Heart right ventricle (tissue), 16 donors: ENCODE results near the gene NCAM1. TPM values are rescaled to one million over a fixed set of nuclear protein-coding genes. Genes with fewer than 3 reads are reported as not detected.

Experiments used
- ATAC-seq, 8 donors: fragments of 200-7000 bp; cut with Tn5 transposase; one replicate each; pipeline ENCODE4 v1.9.1; 2020; ENCODE audit warnings: mild to moderate bottlenecking in 8 of 8, moderate library complexity in 8 of 8, moderate number of reproducible peaks in 1 of 8
- DNase-seq, 2 donors: peaks; one replicate each; pipeline ENCODE4 v3.0.0-alpha.2; 2020
- H3K27ac ChIP-seq, 10 donors: fragments of 200-600 bp; sonication (generic) in 2 of 10; one replicate each; pipeline versions ENCODE4 v1.5.0 to v1.8.0; 2020 to 2022; ENCODE audit warnings: mild to moderate bottlenecking in 3 of 10
- H3K27me3 ChIP-seq, 7 donors: fragments of 200-600 bp; one replicate each; pipeline ENCODE4 v1.8.0; 2021 to 2022; ENCODE audit warnings: mild to moderate bottlenecking in 2 of 7
- H3K36me3 ChIP-seq, 9 donors: fragments of 200-600 bp; sonication (generic) in 1 of 9; one replicate each; pipeline versions ENCODE4 v1.5.0 to v1.8.0; 2020 to 2022; ENCODE audit warnings: mild to moderate bottlenecking in 2 of 9
- H3K4me1 ChIP-seq, 9 donors: fragments of 200-600 bp; sonication (generic) in 1 of 9; one replicate each; pipeline versions ENCODE4 v1.5.0 to v1.8.0; 2020 to 2022; ENCODE audit warnings: mild to moderate bottlenecking in 4 of 9
- H3K4me3 ChIP-seq, 10 donors: fragments of 200-600 bp; sonication (generic) in 2 of 10; one replicate each; pipeline versions ENCODE4 v1.5.0 to v1.8.0; 2020 to 2022; ENCODE audit warnings: mild to moderate bottlenecking in 7 of 10, moderate library complexity in 2 of 10
- H3K9me3 ChIP-seq, 11 donors: fragments of 200-600 bp in 10 of 11; sonication (generic) in 2 of 11; one replicate each; pipeline versions ENCODE4 v1.5.0 to v1.8.0; 2013 to 2022; ENCODE audit warnings: mild to moderate bottlenecking in 2 of 11, control low read depth in 1 of 11, moderate library complexity in 1 of 11
- CTCF ChIP-seq, 9 donors: fragments of 200-600 bp; sonication (generic) in 2 of 9; IDR thresholded peaks; one replicate each; pipeline versions ENCODE4 v1.5.0 to v1.8.0; 2021 to 2022; ENCODE audit warnings: antibody characterized with exemption in 9 of 9, mild to moderate bottlenecking in 5 of 9, moderate library complexity in 1 of 9
- WGBS, 2 donors: extraction: QIAGEN DNeasy Blood & Tissue Kit; methylation state at CpG; one replicate each; pipeline ENCODE4 v1.1.7; 2013; ENCODE audit warnings: inconsistent platforms in 1 of 2; 5-methylcytosine and 5-hydroxymethylcytosine counted together
- intact Hi-C, 10 donors: fragments of 100-400 bp; cut with DNase I; formaldehyde crosslinking; loops; one replicate each; pipeline versions ENCODE4 v1.11.1 to v1.14.2; 2022
- polyA plus RNA-seq, 2 donors: library from polyadenylated mRNA; stranded (reverse); fragments of 200-250 nt; gene quantifications; one replicate each; pipeline ENCODE4 v1.2.3, GENCODE V29; 2013
- total RNA-seq, 10 donors: library from RNA; stranded (reverse); fragmentation: NEBNext Ultra II Directional in 3 of 10; extraction: Animal tissue kit (Norgen Biotek cat#: 25700) in 3 of 10; gene quantifications; one replicate each; pipeline versions ENCODE4 v1.2.1 to v1.2.4, GENCODE V29; 2021 to 2023
- donor health status: Arrhythmogenic right ventricular cardiomyopathy.
- donor health status: ischemic (EF 13 %, LVEDD 7.1; RV severe dilation, severe dysfunction).
- donor health status: healthy with polysubstance abuse.
- donor health status: DM: no; HTN: yes; CAD: no.
- donor health status: DM: no; HTN: no; CAD: no.
- donor health status: ischemic (EF 25% LVEDD 6.9; RV normal size, moderate dysfunction).
- donor health status: ischemic (EF 25% LVEDD 5.7; RV mildly dilated, moderate dysfunction).
- donor health status: healthy.
- donor health status: DM: yes; HTN: yes; CAD: no.
- donor health status: Ischemic cardiomyopathy.
- donor health status: ischemic (EF 35%, LVEDD 5.7; RV mildly dilated, moderate dysfunction).
- donor health status: nonischemic (EF 11% LVEDD 7.7; RV severe dilation, severe dysfunction).
- donor health status: DM: yes; HTN: yes; CAD: no.
- donor health status: PGD.
- donor health status: ischemic (EF 29% LVEDD 5.4; RV normal size, mild dysfunction).
- donor health status: nonischemic (EF 23%, LVEDD 6.1; RV moderate dilation, normal function).

The NCAM1 gene
- total and polyA plus RNA-seq, 12 donors, result 76.8 to 454 (median 328) TPM

- no peak for TF ChIP-seq CTCF (IDR thresholded peaks at IDR 0.05)
- no peak for DNase-seq
- intact Hi-C loops, result no loop called here
- WGBS, 2 donors, result 75 to 82% methylated on average over 3 of the region's 3 CpGs
- Histone ChIP-seq H3K9me3 (peaks cover 0 to 6% (median 0%) of the 10 kb centered on the region in 11 donors), H3K27ac (no peak overlapping the region), H3K36me3 (no peaks in the 10 kb centered on the region), H3K4me1 (peaks cover 0 to 3% (median 0%) of the 10 kb centered on the region in 9 donors), H3K4me3 (no peak overlapping the region), H3K27me3 (no peaks in the 10 kb centered on the region)
- ATAC-seq, result no peak
Measured at GRCh38 chr11:112933970-112934369, 27.2 kb upstream of the NCAM1 start.

GRCh38 chr11:112941104-112941503 lies 20.1 kb upstream of the NCAM1 start:
- H3K36me3 ChIP-seq, result no peaks in the 10 kb centered on the region
- ATAC-seq (no peak), DNase-seq (no peak)
- H3K27ac ChIP-seq, result no peak overlapping the region
- WGBS, 2 donors, result 75 to 79% methylated on average over 2 of the region's 2 CpGs
- H3K4me1 ChIP-seq, result peaks cover 0 to 17% (median 0%) of the 10 kb centered on the region in 9 donors
- no peak overlapping the region for H3K4me3 ChIP-seq
- H3K9me3 ChIP-seq, result peaks cover 0 to 4% (median 0%) of the 10 kb centered on the region in 11 donors
- intact Hi-C loops, result loop anchor here in 1 of 10 donors (10.0 kb wide), 1 partner anchor 76 kb away; no protein-coding TSS in a partner anchor
- TF ChIP-seq CTCF (IDR thresholded peaks at IDR 0.05), result no peak
- H3K27me3 ChIP-seq, result no peaks in the 10 kb centered on the region

- Histone ChIP-seq H3K27me3 (no peaks in the 10 kb centered on the region), H3K4me3 (no peak overlapping the region), H3K36me3 (no peaks in the 10 kb centered on the region), H3K4me1 (peaks cover 0 to 17% (median 0%) of the 10 kb centered on the region in 9 donors), H3K27ac (peak overlapping the region; percentile 27 to 78 (median 70)), H3K9me3 (no peaks in the 10 kb centered on the region)
- intact Hi-C loops, result loop anchor here in 1 of 10 donors (10.0 kb wide), 1 partner anchor 78 kb away; no protein-coding TSS in a partner anchor
- 44% methylated on average over 7 of the region's 7 CpGs for WGBS, 2 donors
- DNase-seq (no peak), ATAC-seq (peak in 7 of 8 donors; percentile 55 to 92 (median 88))
- no peak for TF ChIP-seq CTCF (IDR thresholded peaks at IDR 0.05)
Measured at GRCh38 chr11:112942966-112943643, 18.1 kb upstream of the NCAM1 start.

- peaks cover 0 to 31% (median 3%) of the 10 kb centered on the region in 9 donors for H3K4me1 ChIP-seq
- WGBS, 2 donors, result 58% methylated on average over 3 of the region's 3 CpGs
- H3K4me3 ChIP-seq, result no peak overlapping the region
- no peaks in the 10 kb centered on the region for H3K36me3 ChIP-seq
- no peak for DNase-seq
- H3K27me3 ChIP-seq, result peaks cover 0 to 3% (median 0%) of the 10 kb centered on the region in 7 donors
- TF ChIP-seq CTCF (IDR thresholded peaks at IDR 0.05), result no peak
- intact Hi-C loops, result loop anchor here in 1 of 10 donors (10.0 kb wide), 1 partner anchor 82 kb away; no protein-coding TSS in a partner anchor
- no peak for ATAC-seq
- H3K9me3 ChIP-seq, result no peaks in the 10 kb centered on the region
- no peak overlapping the region for H3K27ac ChIP-seq
Measured at GRCh38 chr11:112946866-112947265, 14.4 kb upstream of the NCAM1 start.
